GM20431 (cell line): ENCODE measurements around the gene SNX19.

ENCODE experiments used
- in situ Hi-C: fragments of 300-500 bp; cut with MseI, MboI; formaldehyde crosslinking; loops from one replicate; pipeline ENCODE4 v1.15.0; 2020; ENCODE audit warnings: low sequenced_read_pairs; ENCODE audit not compliant: unreplicated experiment

Gene SNX19

DNA sequence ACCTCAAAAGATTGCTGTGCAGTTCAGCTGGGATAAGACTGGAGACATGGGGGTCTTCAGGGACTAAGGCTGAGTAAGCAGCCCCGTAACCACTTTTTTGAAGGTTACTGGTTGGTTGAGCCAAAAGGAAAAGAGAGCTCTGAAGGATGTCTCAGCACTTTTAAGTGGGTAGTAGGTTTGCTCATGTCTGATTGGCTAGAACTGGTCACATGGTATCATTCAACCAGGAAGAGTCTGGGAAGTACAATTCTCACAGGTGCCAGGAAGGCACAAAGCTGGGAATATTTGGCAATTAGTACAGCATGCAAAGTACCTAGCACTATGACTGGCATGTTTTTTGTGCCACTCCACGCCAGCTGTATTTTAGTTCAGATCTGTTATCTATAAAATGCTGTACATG, 58.1 kb downstream of the SNX19 start:
- in situ Hi-C loops: loop anchor here (25.0 kb wide), 1 partner anchor 646 kb away; no protein-coding TSS in a partner anchor

DNA sequence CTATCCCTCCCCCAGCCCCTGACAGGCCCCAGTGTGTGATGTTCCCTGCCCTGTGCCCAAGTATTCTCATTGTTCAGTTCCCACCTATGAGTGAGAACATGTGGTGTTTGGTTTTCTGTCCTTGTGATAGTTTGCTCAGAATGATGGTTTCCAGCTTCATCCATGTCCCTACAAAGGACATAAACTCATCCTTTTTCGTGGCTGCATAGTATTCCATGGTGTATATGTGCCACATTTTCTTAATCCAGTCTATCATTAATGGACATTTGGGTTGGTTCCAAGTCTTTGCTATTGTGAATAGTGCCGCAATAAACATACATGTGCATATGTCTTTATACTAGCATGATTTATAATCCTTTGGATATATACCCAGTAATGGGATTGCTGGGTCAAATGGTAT, 60.6 kb downstream of the SNX19 start:
- in situ Hi-C loops: loop anchor here (25.0 kb wide), 1 partner anchor 643 kb away; no protein-coding TSS in a partner anchor

DNA sequence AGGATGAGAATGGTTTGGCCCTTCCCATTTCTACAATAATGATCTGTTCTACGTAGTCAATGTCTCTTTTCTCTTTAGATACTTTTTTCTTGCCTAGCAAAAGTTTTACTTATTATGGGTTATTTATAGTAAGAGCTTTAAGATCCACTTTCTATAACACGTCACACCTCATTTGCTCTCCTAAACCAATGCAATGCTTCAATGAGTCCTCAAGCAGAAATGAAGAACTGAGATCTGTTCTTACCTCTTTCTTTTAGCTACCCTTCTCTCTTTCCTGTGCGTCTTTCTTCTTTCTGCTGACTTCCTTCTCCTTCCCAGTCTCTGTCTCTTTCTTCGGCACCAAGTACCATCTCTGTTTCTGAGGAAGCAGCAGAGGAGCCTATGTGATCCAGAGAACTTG, 61.8 kb downstream of the SNX19 start:
- in situ Hi-C loops: loop anchor here (25.0 kb wide), 1 partner anchor 642 kb away; no protein-coding TSS in a partner anchor

DNA sequence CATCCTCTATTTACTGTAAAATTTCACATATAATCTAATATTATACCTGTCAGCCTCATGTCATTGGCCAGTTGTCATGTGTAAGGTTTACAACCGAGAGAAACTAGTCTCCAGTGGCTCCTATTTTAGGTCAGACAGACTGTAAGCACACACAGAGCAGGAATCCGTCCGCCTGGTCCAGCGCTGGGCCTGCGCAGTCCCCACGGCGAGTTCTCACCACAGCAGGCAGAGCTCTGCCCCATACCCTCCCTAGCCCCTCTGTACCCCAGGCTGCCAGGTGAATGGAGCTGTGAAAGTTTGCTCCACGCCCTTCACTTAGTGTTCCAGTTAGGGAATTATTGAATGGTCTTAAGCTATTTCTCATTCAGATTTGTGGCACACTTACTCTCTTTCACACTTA, 63.7 kb downstream of the SNX19 start:
- in situ Hi-C loops: loop anchor here (25.0 kb wide), 1 partner anchor 640 kb away; no protein-coding TSS in a partner anchor

DNA sequence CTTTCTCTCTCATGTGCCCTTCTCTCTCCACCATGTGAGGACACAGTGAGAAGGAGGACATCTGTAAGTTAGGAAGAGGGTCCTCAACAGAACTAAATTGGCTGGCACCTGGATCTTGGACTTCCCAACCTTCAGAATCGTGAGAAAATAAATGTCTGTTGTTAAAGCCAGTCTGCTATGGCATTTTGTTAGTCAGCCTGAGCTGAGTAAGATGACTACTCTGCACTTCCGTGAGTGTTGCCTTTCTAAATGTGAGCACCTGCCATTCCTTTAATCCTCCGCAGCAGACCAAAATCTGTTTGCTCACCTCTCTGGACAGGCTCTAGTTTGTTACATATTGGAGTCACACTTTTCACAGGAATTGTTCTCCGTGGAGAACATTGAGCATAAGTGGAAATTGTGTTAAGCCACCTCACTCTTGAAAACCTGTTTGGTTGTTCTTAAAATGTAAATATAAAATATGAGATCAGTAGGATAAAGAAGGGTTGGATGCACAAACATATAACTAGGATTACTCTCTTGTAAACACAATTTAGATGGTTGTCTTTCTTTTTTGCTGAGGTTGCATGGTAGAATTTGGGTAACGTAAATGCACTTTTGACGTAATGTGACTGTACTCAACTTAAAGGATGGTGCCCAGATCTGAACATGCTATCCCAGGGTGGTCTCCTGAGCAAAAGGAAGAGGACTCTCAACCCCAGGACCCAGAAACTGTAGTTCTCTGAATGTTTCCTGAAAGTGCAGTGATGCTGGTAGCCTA, 65.9 kb downstream of the SNX19 start:
- in situ Hi-C loops: loop anchor here (25.0 kb wide), 1 partner anchor 638 kb away; no protein-coding TSS in a partner anchor

DNA sequence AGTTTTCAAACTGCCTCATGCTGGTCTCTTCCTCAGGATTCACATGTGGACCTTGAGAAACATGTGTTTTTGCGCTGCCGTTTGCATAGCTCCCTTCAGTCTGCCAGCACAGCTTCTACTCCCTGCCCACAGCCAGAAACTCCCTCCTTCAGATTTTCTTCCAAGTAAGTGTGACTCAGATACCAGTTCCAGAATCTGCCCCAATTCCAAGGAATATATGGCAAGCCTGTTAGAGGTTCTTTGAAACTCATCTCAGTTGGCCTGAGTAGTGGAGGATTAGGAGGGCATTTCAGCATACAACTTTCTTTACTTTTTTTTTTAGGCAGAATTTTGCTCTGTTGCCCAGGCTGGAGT, 67.1 kb downstream of the SNX19 start:
- in situ Hi-C loops: no loop called here

DNA sequence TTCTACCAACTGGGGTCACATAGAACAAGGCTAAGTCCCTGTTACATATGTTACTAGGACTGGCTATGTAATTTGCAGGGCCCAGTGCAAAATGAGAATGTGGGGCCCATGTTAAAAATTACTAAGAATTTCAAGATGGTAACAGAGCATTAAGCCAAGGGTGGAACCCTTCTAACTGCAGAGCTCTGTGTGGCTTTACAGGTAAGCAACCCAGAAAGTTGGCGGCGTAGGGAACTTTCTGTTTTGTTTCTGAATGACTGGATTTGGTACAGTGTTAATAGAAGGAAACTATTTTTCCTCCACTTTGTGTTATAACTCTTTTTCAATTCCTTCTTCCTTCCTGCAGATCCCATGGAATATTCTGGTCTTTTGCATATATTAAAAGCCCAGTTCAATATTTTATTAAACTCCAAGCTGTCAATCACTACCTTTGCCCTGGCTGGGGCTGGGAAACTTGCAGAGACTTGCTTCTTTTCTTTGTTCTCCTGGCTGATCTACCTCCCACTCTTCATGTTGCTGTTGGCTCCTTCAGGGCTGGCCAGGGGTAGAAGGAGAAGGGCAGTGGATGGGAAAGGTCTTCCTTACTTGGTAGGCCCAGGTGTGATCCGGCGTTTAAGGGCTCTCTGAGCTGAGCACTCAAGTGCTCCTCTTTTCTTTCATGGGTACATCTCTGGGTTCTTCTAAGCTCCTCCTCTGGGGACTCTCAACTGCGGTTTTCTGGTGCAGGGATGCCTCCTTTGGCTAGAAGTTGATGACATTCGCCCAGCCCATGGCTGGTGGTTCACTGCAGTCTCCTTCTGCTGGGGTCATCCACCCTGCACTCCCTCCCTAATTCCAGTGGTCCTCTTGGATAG, 67.7 kb downstream of the SNX19 start:
- in situ Hi-C loops: no loop called here

DNA sequence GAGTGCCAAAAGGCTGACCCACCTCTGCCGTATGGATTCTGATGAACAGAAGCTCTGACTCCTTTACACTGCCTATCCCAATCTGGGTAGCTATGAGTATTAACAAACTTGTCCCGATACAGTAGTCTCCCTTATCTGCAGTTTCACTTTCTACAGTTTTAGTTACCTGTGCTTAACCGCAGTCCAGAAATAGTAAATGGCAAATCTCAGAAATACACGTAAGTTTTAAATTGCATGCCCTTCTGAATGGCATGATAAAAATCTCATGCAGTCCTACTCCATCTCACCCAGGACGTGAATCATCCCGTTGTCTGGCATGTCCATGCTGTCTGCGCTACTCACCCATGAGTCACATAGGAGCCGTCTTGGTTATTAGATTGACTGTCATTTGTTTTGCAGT, 68.8 kb downstream of the SNX19 start:
- in situ Hi-C loops: no loop called here

DNA sequence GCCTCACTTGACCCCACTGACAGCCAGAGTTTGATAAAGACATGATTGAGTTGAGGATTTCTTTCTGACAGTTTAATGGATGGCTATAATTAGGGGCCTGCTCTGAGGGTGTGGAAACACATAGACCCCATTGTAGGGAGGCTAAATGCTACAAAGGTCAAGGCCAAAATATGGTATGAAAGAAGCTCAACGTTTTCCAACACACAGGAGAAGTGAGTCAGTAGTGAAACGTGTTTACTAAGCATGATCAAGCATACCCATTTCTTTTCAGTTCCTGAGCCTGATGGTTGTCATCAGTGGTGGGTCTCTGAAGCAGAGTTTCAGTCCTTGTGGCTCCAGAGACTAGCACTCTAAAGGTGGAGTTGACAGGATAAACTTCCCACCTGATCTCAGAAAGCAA, 69.7 kb downstream of the SNX19 start:
- in situ Hi-C loops: no loop called here

DNA sequence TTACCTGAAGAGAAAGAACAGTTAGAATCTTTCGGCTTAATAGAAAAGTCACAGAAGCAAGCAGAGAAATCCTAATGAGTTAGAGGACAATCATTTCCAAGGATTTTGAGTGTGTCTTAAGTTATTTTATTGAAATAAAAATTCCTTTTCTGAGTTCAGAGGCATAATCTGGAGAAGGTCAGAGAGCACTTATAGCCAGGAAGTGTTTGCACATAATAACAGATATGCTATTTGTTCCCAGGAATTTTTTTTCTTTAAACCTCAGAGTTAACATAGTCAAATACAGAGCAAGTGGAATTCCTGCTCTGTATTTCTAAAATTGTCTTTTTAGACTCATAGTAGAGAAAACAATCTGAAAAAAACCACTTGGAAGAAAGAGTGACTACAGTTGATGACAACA, 74.3 kb downstream of the SNX19 start:
- in situ Hi-C loops: no loop called here

DNA sequence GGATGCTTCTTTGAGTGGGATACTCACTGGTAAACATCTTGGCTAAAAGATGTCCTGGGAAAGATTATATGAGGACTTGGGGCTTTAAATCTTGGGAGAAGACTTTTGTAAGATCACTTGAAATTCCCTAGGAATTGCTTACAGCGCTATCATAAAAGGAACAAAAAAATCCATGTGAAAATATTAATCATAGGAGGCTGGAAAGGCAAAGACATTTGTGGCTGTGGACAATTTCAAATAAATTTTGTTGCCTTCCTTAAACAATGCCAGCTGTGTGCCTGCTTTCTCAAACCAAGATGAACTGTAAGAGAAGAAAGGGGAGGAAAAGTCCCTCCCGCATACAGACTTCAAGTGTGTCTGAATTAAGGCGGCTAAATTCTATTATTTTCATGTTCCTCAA, 75.6 kb downstream of the SNX19 start:
- in situ Hi-C loops: no loop called here

DNA sequence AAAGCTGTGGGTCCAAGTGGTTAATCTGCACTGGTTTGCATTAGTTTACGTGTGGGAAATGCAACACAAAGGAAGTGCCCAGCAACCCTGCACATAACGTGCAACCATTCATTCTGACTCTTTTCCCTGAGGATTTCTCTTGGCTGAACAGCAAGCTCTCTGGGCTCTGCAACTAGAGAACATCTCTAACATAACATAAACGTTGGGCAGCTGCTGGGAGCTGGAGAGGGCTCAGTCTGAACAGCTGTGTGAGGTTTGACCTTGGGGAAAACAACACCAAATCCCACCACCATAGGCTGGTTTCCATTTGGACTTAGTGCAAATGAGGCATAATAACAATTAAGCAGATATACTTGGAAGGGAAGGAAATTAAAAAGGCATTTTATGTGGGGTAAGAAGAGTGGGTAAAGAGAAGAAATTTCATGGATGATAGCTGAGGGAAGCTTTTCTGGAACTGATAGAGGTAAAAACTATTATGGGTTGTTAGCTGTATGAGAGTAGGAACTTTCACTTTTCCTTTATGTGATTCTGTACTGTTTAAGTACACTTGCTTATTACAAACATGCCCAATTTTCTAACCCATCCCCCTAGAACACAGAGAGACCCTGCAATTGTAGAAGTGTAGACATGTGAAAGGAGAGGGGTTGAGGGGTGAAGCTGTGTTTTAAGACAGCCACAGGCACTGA, 76.2 kb downstream of the SNX19 start:
- in situ Hi-C loops: no loop called here

DNA sequence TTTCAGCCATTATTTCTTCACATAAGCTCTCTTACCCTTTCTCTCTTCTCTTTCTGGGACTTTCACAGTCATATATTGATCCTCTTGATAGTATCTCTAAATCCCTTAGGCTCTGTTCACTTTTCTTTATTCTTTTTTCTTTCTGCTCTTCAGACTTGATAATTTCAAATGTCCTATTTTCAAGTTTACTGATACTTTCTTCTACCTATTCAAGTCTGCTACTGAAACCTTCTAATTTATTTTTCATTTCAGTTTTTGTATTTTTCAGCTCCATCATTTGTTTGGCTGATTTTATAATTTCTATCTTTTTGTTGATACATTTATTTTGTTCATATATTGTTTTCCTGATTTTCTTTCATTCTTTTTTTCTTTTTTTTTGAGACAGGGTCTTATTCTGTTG, 79.1 kb downstream of the SNX19 start:
- in situ Hi-C loops: no loop called here

DNA sequence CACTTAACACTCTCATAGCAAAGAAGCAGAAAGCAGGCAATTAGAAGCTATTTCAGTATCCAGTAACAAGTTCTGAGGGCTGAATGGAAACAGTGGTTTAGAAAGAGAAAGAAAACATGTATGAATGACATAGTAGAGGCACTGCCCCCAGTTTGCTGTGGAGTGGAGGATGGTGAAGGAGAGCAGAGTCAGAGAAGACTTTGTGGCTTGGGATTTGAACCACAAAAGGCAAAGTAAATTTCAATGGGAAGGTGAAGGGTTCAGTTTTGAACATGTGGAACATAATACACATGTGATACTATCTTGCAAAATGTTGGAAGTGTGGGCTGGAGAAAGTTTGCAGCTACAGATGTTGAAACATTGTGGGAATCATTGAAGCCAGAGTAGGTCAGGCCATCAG, 81.4 kb downstream of the SNX19 start:
- in situ Hi-C loops: no loop called here

DNA sequence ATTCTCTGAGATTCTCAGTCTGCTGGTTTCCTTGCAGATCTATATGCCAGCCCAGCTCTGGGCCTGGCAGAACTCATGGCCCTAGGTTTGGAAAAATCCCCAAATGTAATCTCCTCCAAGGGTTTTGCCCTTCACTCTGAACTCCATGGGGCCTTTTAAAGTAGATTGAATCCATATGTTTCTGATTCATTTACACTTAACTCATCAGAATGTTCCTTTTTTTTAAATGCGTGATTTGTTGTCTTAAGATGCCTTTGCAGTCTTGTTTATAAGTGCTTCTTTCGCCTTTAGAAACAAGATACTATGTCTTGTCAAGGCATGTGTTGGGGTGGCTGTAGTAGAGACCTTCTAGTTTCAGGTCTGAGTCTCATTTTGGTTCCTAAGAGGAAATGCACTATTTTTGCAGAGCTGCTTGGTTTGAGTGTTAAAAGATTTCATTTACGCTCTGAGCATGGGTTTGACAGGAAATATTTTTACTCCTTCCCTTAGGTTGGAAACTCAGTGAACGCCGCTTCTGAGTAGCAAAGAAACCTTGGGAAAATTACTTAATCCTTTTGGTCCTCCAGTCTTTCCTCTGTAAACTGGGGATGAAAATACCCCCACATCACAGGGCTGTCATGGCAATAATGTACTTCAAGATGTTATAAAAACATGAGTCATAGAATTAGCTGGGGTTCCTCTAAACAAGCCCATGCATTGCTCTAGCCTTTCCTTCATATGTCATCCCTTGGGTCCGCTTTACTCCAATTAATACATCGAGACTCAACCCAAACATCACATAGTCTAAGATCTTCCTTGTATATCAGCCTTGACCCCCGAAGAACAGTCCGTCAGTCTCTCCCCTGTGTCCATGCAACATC, 83.5 kb downstream of the SNX19 start:
- in situ Hi-C loops: no loop called here

DNA sequence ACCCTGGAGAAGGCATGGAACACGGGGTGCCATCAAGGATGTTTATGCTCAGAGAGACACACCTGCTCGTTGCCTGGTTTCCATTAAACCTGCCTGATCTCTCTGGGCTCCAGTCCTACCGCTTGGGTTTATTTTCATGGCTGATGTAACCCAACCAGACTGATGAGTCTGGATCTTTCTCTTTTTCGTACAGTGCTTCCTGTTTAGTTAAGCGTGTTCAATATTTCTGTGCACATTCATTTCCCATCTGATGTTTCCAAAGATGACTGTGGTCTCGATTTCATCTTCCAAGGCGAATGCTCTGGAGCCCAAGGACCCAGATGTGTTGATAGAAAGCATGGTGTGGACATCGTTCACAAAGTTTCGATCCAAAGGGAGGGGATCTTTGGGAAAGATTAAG, 84.3 kb downstream of the SNX19 start:
- in situ Hi-C loops: no loop called here

DNA sequence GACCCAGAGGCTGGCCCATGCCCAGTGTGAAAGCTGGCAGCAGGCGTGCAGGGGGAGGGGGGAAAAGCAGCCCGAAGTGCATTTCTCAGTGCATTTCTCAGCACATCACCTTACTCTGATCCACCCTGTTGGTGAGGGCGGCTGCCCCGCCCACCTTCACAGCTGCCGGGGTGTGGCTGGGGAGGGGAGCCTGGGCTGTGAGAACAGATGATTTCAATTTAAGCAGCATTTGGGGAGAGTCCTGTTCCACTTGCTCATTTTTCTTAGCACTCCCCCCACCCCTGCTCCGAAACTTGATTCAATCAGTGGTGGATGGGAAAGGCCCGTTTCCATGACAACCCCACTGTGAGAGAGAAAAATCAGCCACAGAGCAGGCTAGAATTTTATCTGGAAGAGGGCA, 84.8 kb downstream of the SNX19 start:
- in situ Hi-C loops: no loop called here

DNA sequence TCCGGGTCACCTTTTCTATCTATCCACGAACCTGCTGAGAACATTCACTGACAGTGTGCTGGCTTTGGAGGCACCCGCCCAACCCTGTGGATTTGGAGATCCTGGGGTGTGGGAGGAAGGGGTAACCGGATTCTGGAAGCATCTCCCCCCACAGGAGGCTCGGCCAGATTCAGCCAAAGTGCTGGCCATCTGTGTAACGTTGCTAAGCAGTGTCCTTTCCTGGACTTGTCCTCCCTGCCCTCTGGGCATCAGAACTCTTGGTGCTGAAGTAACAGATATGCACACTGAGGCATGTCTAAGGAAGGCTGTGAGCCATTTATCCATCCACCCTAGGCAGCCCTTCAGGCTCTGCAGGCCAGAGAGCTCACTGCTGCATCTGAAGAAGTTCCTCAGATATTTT, 85.7 kb downstream of the SNX19 start:
- in situ Hi-C loops: no loop called here

DNA sequence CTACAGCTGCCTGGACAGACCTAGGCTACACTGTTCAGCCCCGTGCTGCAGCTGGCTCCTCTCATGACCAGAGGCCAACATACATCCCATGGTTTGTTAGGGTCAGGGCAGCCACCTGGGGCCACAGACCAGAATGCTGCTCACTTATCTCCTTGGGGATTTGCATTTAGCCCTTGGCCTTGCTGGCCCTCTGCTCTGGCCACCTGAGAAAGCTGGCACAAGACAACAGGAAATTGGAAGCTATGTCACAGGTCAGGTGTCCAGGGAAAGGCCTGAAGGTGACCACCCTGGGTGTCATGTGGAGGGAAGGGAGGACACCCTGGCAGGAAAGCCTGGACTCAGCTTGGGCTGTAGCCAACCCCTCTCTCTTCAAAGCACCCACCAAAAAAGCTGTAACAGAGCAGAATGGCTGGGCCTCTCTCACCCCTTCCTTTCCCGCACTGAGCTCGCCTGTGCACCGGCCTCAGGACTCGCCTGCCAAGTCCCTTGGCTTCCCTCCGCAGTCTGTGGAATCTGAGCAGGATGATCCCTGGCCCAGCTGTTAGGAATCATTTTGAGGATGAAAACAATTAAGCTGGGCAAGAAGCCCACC, 86.3 kb downstream of the SNX19 start:
- in situ Hi-C loops: no loop called here
